H1 (cell line): ENCODE results near the gene LIPE. TPM values are rescaled to one million over a fixed set of nuclear protein-coding genes. Genes with fewer than 3 reads are reported as not detected.

ENCODE experiments used
- CTCF ChIA-PET: fragments of 300-600 bp; sonication (Branson Sonifier 250); formaldehyde crosslinking; loops from one replicate; lab custom pipeline; 2021; ENCODE audit not compliant: partially characterized antibody; lab: Charles Lee
- POLR2A ChIA-PET: fragments of 300-600 bp; sonication (Branson Sonifier 250); formaldehyde crosslinking; loops from one replicate; lab custom pipeline; 2021; ENCODE audit warnings: inconsistent platforms; ENCODE audit not compliant: partially characterized antibody; lab: Charles Lee
- DNase-seq, 2 experiments: peaks; one replicate each; pipeline versions ENCODE4 v3.0.0 to v3.0.0-alpha.2; 2010 to 2022; ENCODE audit warnings: low spot score in 2 of 2, low read depth in 1 of 2, mixed read lengths in 1 of 2
- FAIRE-seq: peaks from 2 replicates; lab custom pipeline; 2011; peaks lifted over from hg19 to GRCh38; lab: Jason Lieb, UNC
- H2AFZ ChIP-seq: 2 replicates; pipeline ENCODE4 v1.8.1; 2012; ENCODE audit warnings: low read length, inconsistent platforms
- H2AK5ac ChIP-seq: 2 replicates; pipeline ENCODE4 v1.6.1; 2013; ENCODE audit warnings: low read depth, low read length
- H2BK120ac ChIP-seq: replicated peaks from 2 replicates; pipeline ENCODE3; 2013; ENCODE audit warnings: low read depth, low read length, inconsistent platforms
- H2BK12ac ChIP-seq: 2 replicates; pipeline ENCODE4 v1.6.1; 2013; ENCODE audit warnings: low read depth, low read length
- H2BK15ac ChIP-seq: 2 replicates; pipeline ENCODE4 v1.6.1; 2013; ENCODE audit warnings: low read length
- H2BK20ac ChIP-seq: 2 replicates; pipeline ENCODE4 v1.6.1; 2013; ENCODE audit warnings: low read length
- H2BK5ac ChIP-seq: 2 replicates; pipeline ENCODE4 v1.6.1; 2013; ENCODE audit warnings: low read depth, low read length
- H3K14ac ChIP-seq: 2 replicates; pipeline ENCODE4 v1.6.1; 2013; ENCODE audit warnings: inconsistent platforms; ENCODE audit not compliant: insufficient read length
- H3K18ac ChIP-seq: 2 replicates; pipeline ENCODE4 v1.6.1; 2013; ENCODE audit warnings: low read length; ENCODE audit errors: extremely low read depth
- H3K23ac ChIP-seq: 2 replicates; pipeline ENCODE4 v1.6.1; 2013; ENCODE audit warnings: inconsistent platforms; ENCODE audit not compliant: insufficient read length
- H3K23me2 ChIP-seq: 2 replicates; pipeline ENCODE4 v1.6.1; 2013; ENCODE audit warnings: low read depth, low read length
- H3K27ac ChIP-seq: 2 replicates; pipeline ENCODE4 v1.6.1; 2011; ENCODE audit warnings: low read depth, low read length, inconsistent platforms
- H3K27me3 ChIP-seq, 4 experiments: replicated peaks in 1 of 4; 1 replicate in 1 of 4; 2 replicates in 3 of 4; pipeline versions ENCODE4 v1.6.1 to v1.8.1; 2011 to 2013; ENCODE audit warnings: low read length in 3 of 4, mild to moderate bottlenecking in 3 of 4, inconsistent platforms in 2 of 4, mixed read lengths in 2 of 4, moderate library complexity in 1 of 4; ENCODE audit not compliant: control insufficient read depth in 3 of 4, insufficient read depth in 3 of 4; ENCODE audit errors: extremely low read depth in 1 of 4
- H3K36me3 ChIP-seq, 4 experiments: 2 replicates each; pipeline versions ENCODE4 v1.6.1 to v1.8.1; 2011 to 2013; ENCODE audit warnings: mild to moderate bottlenecking in 4 of 4, low read length in 3 of 4, moderate library complexity in 2 of 4, control low read depth in 1 of 4, inconsistent platforms in 1 of 4; ENCODE audit not compliant: insufficient read depth in 4 of 4, control insufficient read depth in 2 of 4
- H3K4ac ChIP-seq: replicated peaks from 2 replicates; pipeline ENCODE3; 2013; ENCODE audit warnings: low read length, low read depth, mixed read lengths, inconsistent platforms; ENCODE audit not compliant: insufficient read length
- H3K4me1 ChIP-seq, 4 experiments: replicated peaks in 1 of 4; 1 replicate in 1 of 4; 2 replicates in 3 of 4; pipeline versions ENCODE4 v1.6.1 to v1.8.1; 2011 to 2013; ENCODE audit warnings: low read length in 3 of 4, inconsistent platforms in 2 of 4, mixed read lengths in 1 of 4; ENCODE audit not compliant: insufficient read depth in 4 of 4, control insufficient read depth in 3 of 4
- H3K4me2 ChIP-seq, 2 experiments: 2 replicates each; pipeline versions ENCODE4 v1.6.1 to v1.8.1; 2011 to 2013; ENCODE audit warnings: low read depth in 2 of 2, low read length in 2 of 2, control low read depth in 1 of 2, inconsistent platforms in 1 of 2, mild to moderate bottlenecking in 1 of 2; ENCODE audit not compliant: insufficient read depth in 1 of 2
- H3K4me3 ChIP-seq, 4 experiments: fragments of 200-600, 300-600 bp in 1 of 4; sonication (generic), shearing (Covaris generic), sonication (Bioruptor Twin) in 1 of 4; 2 replicates each; pipeline versions ENCODE4 v1.5.1 to v1.8.1; 2011 to 2016; ENCODE audit warnings: low read length in 4 of 4, low read depth in 3 of 4, control low read depth in 2 of 4, inconsistent platforms in 2 of 4, mild to moderate bottlenecking in 2 of 4, mixed read lengths in 1 of 4, moderate library complexity in 1 of 4; ENCODE audit not compliant: insufficient read depth in 2 of 4; ENCODE audit errors: extremely low read depth in 1 of 4
- H3K56ac ChIP-seq: replicated peaks from 2 replicates; pipeline ENCODE3; 2013; ENCODE audit warnings: low read depth, mild to moderate bottlenecking, mixed read lengths, low read length, inconsistent platforms; ENCODE audit not compliant: insufficient read length
- H3K79me1 ChIP-seq: 2 replicates; pipeline ENCODE4 v1.6.1; 2013; ENCODE audit warnings: low read depth, low read length, control low read depth
- H3K79me2 ChIP-seq, 2 experiments: 2 replicates each; pipeline versions ENCODE4 v1.6.1 to v1.8.1; 2012 to 2013; ENCODE audit warnings: low read length in 2 of 2, mild to moderate bottlenecking in 2 of 2, inconsistent platforms in 1 of 2; ENCODE audit not compliant: insufficient read depth in 2 of 2, control insufficient read depth in 1 of 2
- H3K9ac ChIP-seq, 4 experiments: replicated peaks in 1 of 4; 1 replicate in 1 of 4; 2 replicates in 3 of 4; pipeline versions ENCODE4 v1.6.1 to v1.8.1; 2011 to 2013; ENCODE audit warnings: low read depth in 3 of 4, low read length in 3 of 4, control low read depth in 2 of 4, mild to moderate bottlenecking in 2 of 4, moderate library complexity in 2 of 4, inconsistent platforms in 1 of 4; ENCODE audit errors: extremely low read depth in 1 of 4
- H3K9me3 ChIP-seq, 2 experiments: 2 replicates each; pipeline versions ENCODE4 v1.6.1 to v1.8.1; 2012 to 2013; ENCODE audit warnings: mild to moderate bottlenecking in 2 of 2, moderate library complexity in 2 of 2, control low read depth in 1 of 2, inconsistent platforms in 1 of 2, low read depth in 1 of 2, low read length in 1 of 2, mixed read lengths in 1 of 2; ENCODE audit not compliant: insufficient read depth in 2 of 2
- H4K20me1 ChIP-seq, 2 experiments: replicated peaks in 1 of 2; 2 replicates each; pipeline versions ENCODE3 to v1.8.1; 2011 to 2013; ENCODE audit warnings: inconsistent platforms in 2 of 2, low read length in 2 of 2, mild to moderate bottlenecking in 1 of 2; ENCODE audit not compliant: insufficient read depth in 2 of 2, control insufficient read depth in 1 of 2
- H4K5ac ChIP-seq: 2 replicates; pipeline ENCODE4 v1.6.1; 2013; ENCODE audit warnings: low read length, low read depth, mixed read lengths, inconsistent platforms; ENCODE audit not compliant: insufficient read length
- H4K8ac ChIP-seq: 2 replicates; pipeline ENCODE4 v1.8.0; 2013; ENCODE audit warnings: mild to moderate bottlenecking, moderate library complexity, low read length, inconsistent platforms; ENCODE audit not compliant: insufficient read depth; ENCODE audit errors: extremely low read depth
- H4K91ac ChIP-seq: replicated peaks from 2 replicates; pipeline ENCODE3; 2013; ENCODE audit warnings: low read length, mixed read lengths, inconsistent platforms; ENCODE audit not compliant: insufficient read length
- BACH1 ChIP-seq: IDR thresholded peaks from 2 replicates; pipeline ENCODE4 v1.6.1; 2012; ENCODE audit warnings: low read length, improper control_type of control experiment
- CBX5 ChIP-seq: fragments of 300-800, 300-1000 bp; sonication (generic); IDR thresholded peaks from 2 replicates; pipeline ENCODE4 v1.7.1; 2016; ENCODE audit warnings: antibody characterized with exemption, low read length, low read depth
- CEBPB ChIP-seq: IDR thresholded peaks from 2 replicates; pipeline ENCODE4 v1.6.1; 2012; ENCODE audit warnings: low read depth, low read length
- CHD1 ChIP-seq: IDR thresholded peaks from 2 replicates; pipeline ENCODE4 v1.6.1; 2012; ENCODE audit warnings: low read depth, low read length, improper control_type of control experiment
- CHD2 ChIP-seq: IDR thresholded peaks from 2 replicates; pipeline ENCODE4 v1.6.1; 2012; ENCODE audit warnings: low read length, improper control_type of control experiment
- CREB1 ChIP-seq: IDR thresholded peaks from 2 replicates; pipeline ENCODE4 v1.6.1; 2012; ENCODE audit warnings: inconsistent platforms
- CTBP2 ChIP-seq: IDR thresholded peaks from 2 replicates; pipeline ENCODE4 v1.7.0; 2011; ENCODE audit warnings: borderline replicate concordance, mild to moderate bottlenecking, moderate library complexity, mixed read lengths, low read length; ENCODE audit not compliant: insufficient read depth, insufficient read length
- EGR1 ChIP-seq: IDR thresholded peaks from 2 replicates; pipeline ENCODE4 v1.6.1; 2011; ENCODE audit warnings: low read depth, low read length, borderline replicate concordance
- RFX5 ChIP-seq: IDR thresholded peaks from 2 replicates; pipeline ENCODE4 v1.6.1; 2011; ENCODE audit warnings: low read depth, low read length, improper control_type of control experiment, borderline replicate concordance
- SP4 ChIP-seq: IDR thresholded peaks from 2 replicates; pipeline ENCODE4 v1.6.1; 2012; ENCODE audit warnings: low read length, inconsistent platforms
- SRF ChIP-seq: IDR thresholded peaks from 2 replicates; pipeline ENCODE4 v1.6.1; 2011; ENCODE audit warnings: mild to moderate bottlenecking, low read depth, low read length, moderate library complexity
- TAF7 ChIP-seq: optimal IDR thresholded peaks from 2 replicates; pipeline ENCODE3; 2011; ENCODE audit warnings: low read depth, mild to moderate bottlenecking, inconsistent platforms, low read length, moderate library complexity, borderline replicate concordance
- TEAD4 ChIP-seq: IDR thresholded peaks from 2 replicates; pipeline ENCODE4 v1.6.1; 2012; ENCODE audit warnings: low read depth, low read length, inconsistent platforms, mixed read lengths
- USF2 ChIP-seq: IDR thresholded peaks from 2 replicates; pipeline ENCODE4 v1.6.1; 2011; ENCODE audit warnings: low read length, improper control_type of control experiment
- YY1 ChIP-seq: IDR thresholded peaks from 2 replicates; pipeline ENCODE4 v1.6.1; 2011; ENCODE audit warnings: low read depth, mild to moderate bottlenecking, low read length
- WGBS, 2 experiments: shearing (Covaris generic) in 1 of 2; methylation state at CpG; one replicate each; pipeline versions ENCODE4 v1.1.6 to v1.1.7; 2013 to 2015; ENCODE audit warnings: low lambda C conversion rate in 2 of 2, mixed read lengths in 2 of 2, inconsistent platforms in 1 of 2, low coverage in 1 of 2, missing lambda C conversion rate in 1 of 2; ENCODE audit not compliant: insufficient replicate concordance in 2 of 2, insufficient coverage in 1 of 2, insufficient read length in 1 of 2; ENCODE audit errors: extremely low coverage in 1 of 2, missing lambda C conversion rate in 1 of 2; 5-methylcytosine and 5-hydroxymethylcytosine counted together
- polyA plus RNA-seq, 7 experiments: library from polyadenylated mRNA; depleted of rRNA in 3 of 7; stranded (reverse) in 5 of 7; unstranded in 2 of 7; fragments of >200 nt in 5 of 7; fragments of 200-250 nt in 2 of 7; gene quantifications; 1 replicate in 5 of 7; 2 replicates in 1 of 7; 4 replicates in 1 of 7; pipeline versions ENCODE4 v1.2.1 to v1.2.3, GENCODE V29; 2011 to 2013; ENCODE audit warnings: missing spikeins in 2 of 7, mixed read lengths in 2 of 7
- total RNA-seq: library from RNA; stranded (reverse); fragmentation: NEBNext Ultra II Directional; extraction: Animal tissue kit (Norgen Biotek cat#: 25700); gene quantifications from 2 replicates; pipeline ENCODE4 v1.2.1, GENCODE V29; 2021

Gene LIPE
- total and polyA plus RNA-seq, 2 of the 8 experiments (the other 6 are each of a cell fraction or from before 2014, with no cell fraction given): 8.7 to 15.9 TPM

GRCh38 chr19:42409477-42409876 is 17.7 kb downstream of the LIPE start:
- Histone ChIP-seq H3K27ac (no peak overlapping the region), H4K8ac (no peak overlapping the region), H2AK5ac (no peak overlapping the region), H3K4ac (no peak overlapping the region), H3K4me2 (no peak overlapping the region), H4K91ac (no peak overlapping the region), H4K5ac (no peak overlapping the region), H3K4me1 (peaks cover 0 to 9% (median 1%) of the 10 kb centered on the region in 4 experiments; a peak in 2 of 7 replicates), H3K56ac (no peak overlapping the region), H3K27me3 (peaks cover 0 to 19% (median 15%) of the 10 kb centered on the region in 4 experiments; a peak in 5 of 7 replicates), H3K4me3 (no peak overlapping the region), H2AFZ (no peak overlapping the region), H3K9ac (no peak overlapping the region), H2BK12ac (no peak overlapping the region), H3K9me3 (no peaks in the 10 kb centered on the region), H3K23ac (no peak overlapping the region), H3K79me2 (no peaks in the 10 kb centered on the region), H3K18ac (no peak overlapping the region), H3K14ac (no peak overlapping the region), H4K20me1 (peaks cover 19 to 34% of the 10 kb centered on the region in 2 experiments), H2BK20ac (no peak overlapping the region), H3K36me3 (no peaks in the 10 kb centered on the region; a peak in 3 of 8 replicates), H2BK5ac (no peak overlapping the region), H2BK120ac (no peak overlapping the region), H2BK15ac (no peak overlapping the region), H3K79me1 (no peaks in the 10 kb centered on the region), H3K23me2 (0 out of 2 replicates have a peak, but pooled peaks cover 2% of the 10 kb centered on the region)
- CTCF ChIA-PET: interaction anchor here (0.9 to 6.6 kb wide), 3 partner anchors 9 to 17 kb away, joined by 3 to 38 read pairs (median 3); no protein-coding TSS in a partner anchor
- 95% methylated on average over 6 of the region's 6 CpGs; no CpG with 5 or more reads in 1 of the 2 experiments for WGBS, 2 experiments
- DNase-seq (no peak), FAIRE-seq (no peak)
- POLR2A ChIA-PET: interaction anchor here (1.4 to 1.6 kb wide), 3 partner anchors 12 to 31 kb away, joined by 3 to 4 read pairs (median 3); no protein-coding TSS in a partner anchor
- TF ChIP-seq YY1 (no peak), EGR1 (no peak), CHD1 (no peak), CTBP2 (no peak), SP4 (no peak), TEAD4 (no peak), CHD2 (no peak), TAF7 (no peak), BACH1 (no peak), CREB1 (no peak), SRF (no peak), USF2 (no peak), CEBPB (no peak), RFX5 (no peak), CBX5 (no peak)
